ENCODE measurements around the gene SFRP5. TPM values are rescaled to one million over a fixed set of nuclear protein-coding genes. Genes with fewer than 3 reads are reported as not detected.
A peak's percentile ranks its signal among the peaks of the same experiment; 100 is the strongest.

SFRP5 gene
- total RNA-seq, 1 donor from 2014 or later, result 292 TPM

GRCh38 chr10:97768322-97769315, 3.2 kb downstream of the SFRP5 start:
- DNase-seq (ENCODE audit: low spot score) (no peak), ATAC-seq (no peak)
- intact Hi-C loops (cut with DNase I), result no loop called here

GRCh38 chr10:97766996-97767924, 4.5 kb downstream of the SFRP5 start:
- intact Hi-C loops (cut with DNase I), result no loop called here
- DNase-seq (ENCODE audit: low spot score) (no peak), ATAC-seq (no peak)

DNA sequence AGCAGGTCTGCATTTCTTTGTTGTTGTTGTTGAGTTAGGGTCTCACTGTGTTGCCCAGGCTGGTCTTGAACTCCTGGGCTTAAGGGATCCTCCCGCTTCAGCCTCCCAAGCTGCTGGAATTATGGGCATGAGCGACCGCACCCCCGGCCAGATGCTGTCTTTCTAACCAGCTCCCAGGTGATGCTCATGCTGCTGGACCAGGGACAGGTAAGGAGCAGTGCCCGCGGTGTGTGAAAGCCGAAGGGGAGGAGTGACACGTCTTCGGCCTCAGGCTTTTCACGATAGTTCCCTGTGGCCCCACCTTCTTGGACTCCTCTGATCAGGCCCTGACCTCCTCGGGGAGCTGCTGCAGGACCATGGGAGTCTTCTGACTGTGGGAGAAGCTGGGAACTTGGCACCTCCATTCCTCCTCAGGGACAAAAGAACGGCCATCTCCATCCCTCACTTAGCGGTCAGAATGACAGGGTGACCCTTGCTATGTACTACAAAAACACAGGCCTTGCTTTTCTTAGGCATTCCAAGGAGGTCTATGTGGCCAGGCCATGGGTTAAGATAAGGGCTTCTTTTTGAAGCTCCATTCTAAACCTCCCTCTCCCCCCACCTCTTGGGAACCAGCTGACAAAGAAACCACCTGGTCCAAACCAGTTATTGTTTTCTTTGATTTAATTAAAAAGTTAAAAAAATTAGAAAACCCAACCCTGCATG, 5.5 kb downstream of the SFRP5 start:
- DNase-seq (ENCODE audit: low spot score) (no peak), ATAC-seq (no peak)
- intact Hi-C loops (cut with DNase I), result no loop called here

GRCh38 chr10:97765201-97765600, 6.6 kb downstream of the SFRP5 start:
- DNase-seq (ENCODE audit: low spot score), result no peak
- intact Hi-C loops (cut with DNase I), result no loop called here
- no peak for ATAC-seq

GRCh38 chr10:97764519-97764931, 7.3 kb downstream of the SFRP5 start:
- ATAC-seq, result peak; percentile 60
- intact Hi-C loops (cut with DNase I), result no loop called here

DNA sequence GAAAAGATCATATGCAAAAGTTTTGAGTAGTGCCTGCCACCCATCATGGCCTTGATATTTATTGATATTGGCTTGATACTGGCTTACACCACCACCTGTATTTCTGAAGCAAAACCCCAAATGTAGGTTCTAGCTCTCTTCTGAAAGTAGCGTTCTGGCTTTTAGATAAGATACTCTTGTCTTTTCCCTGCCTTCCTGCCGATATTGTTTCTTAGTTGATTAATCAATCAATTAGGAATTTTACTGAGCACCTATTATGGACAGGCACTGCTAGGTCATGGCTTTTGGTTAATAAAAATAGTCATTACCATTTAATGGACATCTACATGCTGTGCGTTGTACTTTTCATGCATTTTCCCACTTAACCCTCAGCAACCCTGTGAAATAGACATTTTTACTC, 7.9 kb downstream of the SFRP5 start:
- ATAC-seq, result no peak
- DNase-seq (ENCODE audit: low spot score), result no peak
- intact Hi-C loops (cut with DNase I), result no loop called here

More at GRCh38 chr10:97764519-97764931, 7.3 kb downstream of the SFRP5 start:
- DNase-seq (ENCODE audit: low spot score), result no peak

GRCh38 chr10:97763411-97763810, 8.4 kb downstream of the SFRP5 start:
- no peak for ATAC-seq
- intact Hi-C loops (cut with DNase I), result no loop called here
- no peak for DNase-seq (ENCODE audit: low spot score)

GRCh38 chr10:97762816-97763215, 9.0 kb downstream of the SFRP5 start:
- ATAC-seq (peak; percentile 61), DNase-seq (ENCODE audit: low spot score) (no peak)
- intact Hi-C loops (cut with DNase I), result no loop called here

GRCh38 chr10:97762056-97762455, 9.7 kb downstream of the SFRP5 start:
- intact Hi-C loops (cut with DNase I), result no loop called here
- ATAC-seq, result no peak
- no peak for DNase-seq (ENCODE audit: low spot score)

DNA sequence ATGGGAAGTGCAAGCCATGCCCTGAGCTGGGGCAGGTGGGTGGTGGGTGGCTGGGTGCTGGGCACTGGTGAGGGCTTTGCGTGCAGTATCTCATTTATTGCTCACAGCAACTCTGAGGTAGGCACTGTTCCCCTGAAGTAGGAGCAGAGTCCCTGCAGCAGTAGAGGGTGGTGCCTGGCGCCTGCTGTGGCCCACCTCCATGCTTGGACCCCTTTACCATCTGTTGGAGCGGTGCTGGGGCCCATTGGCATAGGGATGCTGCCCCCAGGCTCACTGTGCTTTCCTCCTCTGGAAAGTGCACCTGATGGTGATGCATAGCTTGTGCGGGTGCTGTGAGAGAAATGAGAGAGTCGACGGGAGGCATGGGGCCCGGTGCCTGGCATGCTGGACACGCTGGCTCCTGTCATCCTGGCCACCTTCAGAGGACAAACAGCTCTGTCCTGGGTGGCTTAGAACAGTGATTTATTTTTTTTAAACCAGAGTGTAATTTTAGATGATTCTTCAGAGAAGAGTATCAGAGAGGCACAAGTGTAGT, 10.4 kb downstream of the SFRP5 start:
- ATAC-seq (no peak), DNase-seq (ENCODE audit: low spot score) (no peak)
- intact Hi-C loops (cut with DNase I), result no loop called here

DNA sequence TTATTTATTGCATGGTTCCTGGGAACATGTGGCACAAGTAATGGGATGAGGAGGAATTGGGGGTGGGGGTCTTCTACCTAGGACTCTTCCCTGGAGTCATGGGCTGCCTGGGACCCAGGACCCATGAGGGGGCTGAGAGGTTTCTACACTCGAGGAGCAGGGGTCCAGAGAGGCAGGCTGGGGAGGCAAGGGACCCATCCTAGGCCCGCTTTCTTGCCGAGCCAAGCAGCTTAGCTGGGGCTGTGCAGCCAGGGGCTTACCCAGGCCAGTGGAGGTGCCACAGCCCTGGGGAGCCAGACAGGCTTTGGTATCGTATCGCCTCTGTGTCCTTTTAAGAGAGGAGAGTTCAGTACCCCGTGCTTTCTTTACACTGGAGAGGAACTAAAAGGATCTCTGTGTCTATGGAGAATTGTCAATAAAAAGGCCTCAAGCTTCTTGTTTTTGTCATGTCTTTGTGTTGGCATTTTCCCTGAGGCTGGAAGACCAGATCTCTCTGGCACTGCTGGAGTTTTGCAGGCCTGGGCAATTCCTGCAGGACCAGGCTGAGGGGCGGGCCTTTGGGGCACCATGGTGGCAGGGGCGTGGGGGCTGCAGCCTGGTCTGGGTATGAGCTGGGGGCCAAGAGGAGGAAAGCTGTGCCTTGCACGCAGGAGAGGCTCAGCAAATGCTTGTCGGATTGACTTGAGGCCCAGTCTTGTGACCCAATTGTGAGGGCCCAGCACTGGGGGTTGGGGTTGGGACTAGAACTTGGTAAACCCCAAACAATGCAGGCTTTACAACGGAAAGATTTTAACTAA, 11.1 kb downstream of the SFRP5 start:
- no peak for ATAC-seq
- intact Hi-C loops (cut with DNase I), result loop anchor here (1.0 kb wide), 1 partner anchor 284 kb away; no protein-coding TSS in a partner anchor
- no peak for DNase-seq (ENCODE audit: low spot score)

DNA sequence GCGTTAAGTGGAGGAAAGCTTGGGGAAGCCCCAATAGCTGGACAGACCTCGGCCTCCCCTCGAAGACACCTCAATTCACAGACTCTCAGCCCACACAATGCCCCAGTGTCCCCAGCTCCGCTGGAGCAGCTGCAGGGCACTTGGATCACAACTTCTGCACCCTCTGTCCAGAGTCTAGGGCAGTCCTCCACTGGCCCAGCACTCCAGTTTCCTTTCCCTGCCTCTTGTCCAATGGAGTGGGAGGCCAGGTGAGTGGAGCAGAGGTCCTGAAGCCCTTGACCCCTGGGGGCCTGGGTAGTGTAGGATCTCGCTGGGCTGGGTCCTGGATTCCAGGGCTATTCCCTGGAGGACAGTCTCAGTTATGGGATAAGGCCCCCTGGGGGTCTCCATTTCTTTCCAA, 11.9 kb downstream of the SFRP5 start:
- DNase-seq (ENCODE audit: low spot score) (no peak), ATAC-seq (no peak)
- intact Hi-C loops (cut with DNase I), result loop anchor here (1.0 to 5.0 kb wide), 2 partner anchors 107 to 284 kb away; no protein-coding TSS in a partner anchor

GRCh38 chr10:97759158-97759887, 12.5 kb downstream of the SFRP5 start:
- DNase-seq (ENCODE audit: low spot score), result peak; percentile 89
- intact Hi-C loops (cut with DNase I), result loop anchor here (5.0 kb wide), 1 partner anchor 108 kb away; no protein-coding TSS in a partner anchor
- ATAC-seq, result peak; percentile 83

GRCh38 chr10:97757471-97757870, 14.3 kb downstream of the SFRP5 start:
- no peak for ATAC-seq
- no peak for DNase-seq (ENCODE audit: low spot score)
- intact Hi-C loops (cut with DNase I), result loop anchor here (5.0 kb wide), 1 partner anchor 110 kb away; no protein-coding TSS in a partner anchor

DNA sequence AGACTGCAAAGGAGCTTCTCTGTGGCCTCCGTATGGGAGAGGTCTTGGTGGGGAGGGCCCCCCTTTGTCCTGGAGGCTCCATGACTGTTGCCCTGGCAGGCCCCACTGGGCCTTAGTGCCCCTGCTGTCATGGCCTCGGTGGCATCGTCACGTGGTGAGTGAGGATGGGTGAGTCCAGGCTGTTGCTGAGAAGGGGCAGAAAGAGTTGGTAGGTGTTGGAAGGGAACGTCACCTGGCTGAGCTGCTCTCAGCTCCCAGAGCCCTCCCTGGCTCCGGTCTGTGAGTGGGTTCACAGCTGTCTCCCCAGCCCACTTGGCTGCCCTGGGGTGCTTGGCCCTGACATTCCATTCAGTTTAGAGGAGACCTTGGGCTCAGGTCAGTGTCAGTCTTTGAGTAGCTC, 16.1 kb downstream of the SFRP5 start:
- intact Hi-C loops (cut with DNase I), result loop anchor here (5.0 kb wide), 1 partner anchor 112 kb away; no protein-coding TSS in a partner anchor
- ATAC-seq (no peak), DNase-seq (ENCODE audit: low spot score) (no peak)

- no peak for DNase-seq (ENCODE audit: low spot score)
- no peak for ATAC-seq
- intact Hi-C loops (cut with DNase I), result loop anchor here (5.0 kb wide), 2 partner anchors 113 to 732 kb away; no protein-coding TSS in a partner anchor
These were observed 17.1 kb downstream of the SFRP5 start for GRCh38 chr10:97754726-97755125.

- intact Hi-C loops (cut with DNase I), result loop anchor here (5.0 kb wide), 1 partner anchor 731 kb away; no protein-coding TSS in a partner anchor
- DNase-seq (ENCODE audit: low spot score), result no peak
- no peak for ATAC-seq
These were observed 18.8 kb downstream of the SFRP5 start for GRCh38 chr10:97752956-97753355.

Measured in sciatic nerve (tissue), 2 donors.